GM19468 (cell line): Measurements from ENCODE around the gene FOXC2.

ENCODE experiments used
- ATAC-seq: cut with Tn5 transposase; IDR thresholded peaks from one replicate; pipeline ENCODE4 v1.9.1; 2021; ENCODE audit warnings: mild to moderate bottlenecking, moderate library complexity, moderate number of reproducible peaks; ENCODE audit not compliant: unreplicated experiment; ENCODE audit errors: extremely low read depth

The FOXC2 gene

GRCh38 chr16:86531641-86532525, 34.7 kb upstream of the FOXC2 start:
- no peak for ATAC-seq

GRCh38 chr16:86532526-86532815, 34.2 kb upstream of the FOXC2 start:
- no peak for ATAC-seq

GRCh38 chr16:86533076-86533475, 33.6 kb upstream of the FOXC2 start:
- ATAC-seq, result no peak

- ATAC-seq, result no peak
Observed at GRCh38 chr16:86533767-86534351, 32.8 kb upstream of the FOXC2 start.

- no peak for ATAC-seq
Observed at GRCh38 chr16:86534779-86535615, 31.6 kb upstream of the FOXC2 start.

GRCh38 chr16:86536621-86537020, 30.0 kb upstream of the FOXC2 start:
- no peak for ATAC-seq

GRCh38 chr16:86537486-86537885, 29.1 kb upstream of the FOXC2 start:
- no peak for ATAC-seq

- ATAC-seq, result no peak
Observed at GRCh38 chr16:86538196-86538780, 28.3 kb upstream of the FOXC2 start.

- no peak for ATAC-seq
Observed at GRCh38 chr16:86540894-86541293, 25.7 kb upstream of the FOXC2 start.

GRCh38 chr16:86541560-86541959, 25.1 kb upstream of the FOXC2 start:
- ATAC-seq, result no peak

GRCh38 chr16:86542756-86543750, 23.6 kb upstream of the FOXC2 start:
- no peak for ATAC-seq

- no peak for ATAC-seq
Observed at GRCh38 chr16:86545481-86545880, 21.1 kb upstream of the FOXC2 start.

GRCh38 chr16:86545954-86546637, 20.5 kb upstream of the FOXC2 start:
- ATAC-seq, result no peak

GRCh38 chr16:86546638-86547013, 20.0 kb upstream of the FOXC2 start:
- ATAC-seq, result no peak

- ATAC-seq, result no peak
Observed at GRCh38 chr16:86547286-86547685, 19.3 kb upstream of the FOXC2 start.

- ATAC-seq, result no peak
Observed at GRCh38 chr16:86549076-86549892, 17.3 kb upstream of the FOXC2 start.

- no peak for ATAC-seq
Observed at GRCh38 chr16:86549893-86550190, 16.8 kb upstream of the FOXC2 start.

- no peak for ATAC-seq
Observed at GRCh38 chr16:86550281-86550680, 16.3 kb upstream of the FOXC2 start.
